GM20431 (cell line): ENCODE results near the gene ULK4.
"Not testable (repeated sequence)": the region's sequence is repeated elsewhere in the genome, so short reads cannot be mapped to it uniquely, and the experiment has no call there.

Source experiments
- in situ Hi-C: fragments of 300-500 bp; cut with MseI, MboI; formaldehyde crosslinking; loops from one replicate; pipeline ENCODE4 v1.15.0; 2020; ENCODE audit warnings: low sequenced_read_pairs; ENCODE audit not compliant: unreplicated experiment

ULK4 gene

GRCh38 chr3:41419809-41420208, 542.1 kb downstream of the ULK4 start:
- in situ Hi-C loops: no loop called here

- in situ Hi-C loops: no loop called here
These were observed 542.8 kb downstream of the ULK4 start for GRCh38 chr3:41418961-41419691.

GRCh38 chr3:41417574-41417973, 544.3 kb downstream of the ULK4 start:
- in situ Hi-C loops: no loop called here

- in situ Hi-C loops: no loop called here
These were observed 550.8 kb downstream of the ULK4 start for GRCh38 chr3:41411065-41411464.

- in situ Hi-C loops: no loop called here
These were observed 556.4 kb downstream of the ULK4 start for GRCh38 chr3:41405466-41405865.

GRCh38 chr3:41404582-41404981, 557.3 kb downstream of the ULK4 start:
- in situ Hi-C loops: no loop called here

GRCh38 chr3:41394896-41395295, 567.0 kb downstream of the ULK4 start:
- in situ Hi-C loops: no loop called here

- in situ Hi-C loops: not testable (repeated sequence)
These were observed 591.0 kb downstream of the ULK4 start for GRCh38 chr3:41370765-41371535.

GRCh38 chr3:41370307-41370706, 591.6 kb downstream of the ULK4 start:
- in situ Hi-C loops: no loop called here

- in situ Hi-C loops: no loop called here
These were observed 592.1 kb downstream of the ULK4 start for GRCh38 chr3:41369838-41370237.

GRCh38 chr3:41365973-41366372, 595.9 kb downstream of the ULK4 start:
- in situ Hi-C loops: no loop called here

- in situ Hi-C loops: no loop called here
These were observed 597.2 kb downstream of the ULK4 start for GRCh38 chr3:41364736-41365135.

- in situ Hi-C loops: no loop called here
These were observed 597.9 kb downstream of the ULK4 start for GRCh38 chr3:41363830-41364523.

- in situ Hi-C loops: no loop called here
These were observed 599.0 kb downstream of the ULK4 start for GRCh38 chr3:41362638-41363559.

- in situ Hi-C loops: no loop called here
These were observed 604.6 kb downstream of the ULK4 start for GRCh38 chr3:41357271-41357670.

- in situ Hi-C loops: no loop called here
These were observed 605.1 kb downstream of the ULK4 start for GRCh38 chr3:41356775-41357174.

- in situ Hi-C loops: no loop called here
These were observed 609.4 kb downstream of the ULK4 start for GRCh38 chr3:41352510-41352909.

- in situ Hi-C loops: no loop called here
These were observed 611.5 kb downstream of the ULK4 start for GRCh38 chr3:41350441-41350840.

GRCh38 chr3:41348401-41348800, 613.5 kb downstream of the ULK4 start:
- in situ Hi-C loops: no loop called here

- in situ Hi-C loops: no loop called here
These were observed 615.1 kb downstream of the ULK4 start for GRCh38 chr3:41346698-41347270.
